ENCODE measurements around the gene SFXN2. TPM values are rescaled to one million over a fixed set of nuclear protein-coding genes. Genes with fewer than 3 reads are reported as not detected.
"Not testable (repeated sequence)": the region's sequence is repeated elsewhere in the genome, so short reads cannot be mapped to it uniquely, and the experiment has no call there.

SFXN2 gene, protein sequence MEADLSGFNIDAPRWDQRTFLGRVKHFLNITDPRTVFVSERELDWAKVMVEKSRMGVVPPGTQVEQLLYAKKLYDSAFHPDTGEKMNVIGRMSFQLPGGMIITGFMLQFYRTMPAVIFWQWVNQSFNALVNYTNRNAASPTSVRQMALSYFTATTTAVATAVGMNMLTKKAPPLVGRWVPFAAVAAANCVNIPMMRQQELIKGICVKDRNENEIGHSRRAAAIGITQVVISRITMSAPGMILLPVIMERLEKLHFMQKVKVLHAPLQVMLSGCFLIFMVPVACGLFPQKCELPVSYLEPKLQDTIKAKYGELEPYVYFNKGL
- 22.1 TPM for polyA plus RNA-seq (2013, experiment 1 of 4)
- 20.1 TPM for polyA plus RNA-seq (2013, experiment 2 of 4)
- polyA plus RNA-seq (2013, experiment 3 of 4) = 9.4 TPM
- polyA plus RNA-seq (2013, experiment 4 of 4) = 11.0 TPM

- Histone ChIP-seq H3K27ac (ENCODE audit: insufficient read depth, low read depth, low read length, poor library complexity, severe bottlenecking) (peak within 1 kb of the TSS; percentile 94), H3K4me3 (ENCODE audit: insufficient read depth, low read depth, low read length) (peak within 1 kb of the TSS; percentile 76), H3K4me1 (ENCODE audit: control insufficient read depth, insufficient read depth, low read length) (peaks cover 23% of the 10 kb centered on the region), H3K36me3 (ENCODE audit: control insufficient read depth, insufficient read depth, low read length) (no peaks in the 10 kb centered on the region), H3K27me3 (ENCODE audit: control insufficient read depth, insufficient read depth, low read length, poor library complexity, severe bottlenecking) (no peaks in the 10 kb centered on the region), H3K9me3 (ENCODE audit: control insufficient read depth, low read length) (no peaks in the 10 kb centered on the region)
- 4 to 5% methylated on average over 46 of the region's 46 CpGs for WGBS, 2 experiments
Observed at GRCh38 chr10:102714621-102715455, at the start of gene SFXN2. Gene SFXN2, plus strand, starts transcription at chr10:102714636. Its CDS starts 12,001 bp downstream, at chr10:102726637.

- Histone ChIP-seq H3K4me3 (ENCODE audit: insufficient read depth, low read depth, low read length) (no peak overlapping the region), H3K27ac (ENCODE audit: insufficient read depth, low read depth, low read length, poor library complexity, severe bottlenecking) (no peak overlapping the region), H3K9me3 (ENCODE audit: control insufficient read depth, low read length) (no peaks in the 10 kb centered on the region), H3K4me1 (ENCODE audit: control insufficient read depth, insufficient read depth, low read length) (peaks cover 45% of the 10 kb centered on the region), H3K27me3 (ENCODE audit: control insufficient read depth, insufficient read depth, low read length, poor library complexity, severe bottlenecking) (no peaks in the 10 kb centered on the region), H3K36me3 (ENCODE audit: control insufficient read depth, insufficient read depth, low read length) (no peaks in the 10 kb centered on the region)
- 95 to 97% methylated on average over 9 of the region's 9 CpGs for WGBS, 2 experiments
Observed at GRCh38 chr10:102665904-102666509, 48.4 kb upstream of the SFXN2 start.

DNA sequence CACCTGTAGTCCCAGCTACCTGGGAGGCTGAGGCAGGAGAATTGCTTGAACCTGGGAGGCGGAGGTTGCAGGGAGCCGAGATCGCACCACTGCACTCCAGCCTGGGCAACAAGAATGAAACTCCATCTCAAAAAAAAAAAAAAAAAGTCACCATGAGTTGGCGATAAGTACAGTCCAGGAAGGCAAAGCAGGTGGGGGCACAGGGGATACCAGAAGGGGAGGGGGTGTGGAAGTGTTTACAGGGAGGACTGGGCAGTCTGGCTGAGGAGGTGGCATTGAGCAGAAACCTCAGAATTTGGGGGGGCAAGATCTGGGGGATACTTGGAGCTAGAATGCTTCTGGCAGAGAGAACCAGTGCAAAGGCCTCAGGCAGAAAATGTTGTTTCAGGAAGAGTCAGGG, 47.0 kb upstream of the SFXN2 start:
- WGBS, 2 experiments = 90 to 96% methylated on average over 3 to 4 of the region's 4 CpGs
- H3K36me3 ChIP-seq (ENCODE audit: control insufficient read depth, insufficient read depth, low read length); H3K27ac ChIP-seq (ENCODE audit: insufficient read depth, low read depth, low read length, poor library complexity, severe bottlenecking); H3K4me3 ChIP-seq (ENCODE audit: insufficient read depth, low read depth, low read length); H3K9me3 ChIP-seq (ENCODE audit: control insufficient read depth, low read length); H3K27me3 ChIP-seq (ENCODE audit: control insufficient read depth, insufficient read depth, low read length, poor library complexity, severe bottlenecking): not testable (repeated sequence)
- peaks cover 39% of the 10 kb centered on the region for H3K4me1 ChIP-seq (ENCODE audit: control insufficient read depth, insufficient read depth, low read length)

DNA sequence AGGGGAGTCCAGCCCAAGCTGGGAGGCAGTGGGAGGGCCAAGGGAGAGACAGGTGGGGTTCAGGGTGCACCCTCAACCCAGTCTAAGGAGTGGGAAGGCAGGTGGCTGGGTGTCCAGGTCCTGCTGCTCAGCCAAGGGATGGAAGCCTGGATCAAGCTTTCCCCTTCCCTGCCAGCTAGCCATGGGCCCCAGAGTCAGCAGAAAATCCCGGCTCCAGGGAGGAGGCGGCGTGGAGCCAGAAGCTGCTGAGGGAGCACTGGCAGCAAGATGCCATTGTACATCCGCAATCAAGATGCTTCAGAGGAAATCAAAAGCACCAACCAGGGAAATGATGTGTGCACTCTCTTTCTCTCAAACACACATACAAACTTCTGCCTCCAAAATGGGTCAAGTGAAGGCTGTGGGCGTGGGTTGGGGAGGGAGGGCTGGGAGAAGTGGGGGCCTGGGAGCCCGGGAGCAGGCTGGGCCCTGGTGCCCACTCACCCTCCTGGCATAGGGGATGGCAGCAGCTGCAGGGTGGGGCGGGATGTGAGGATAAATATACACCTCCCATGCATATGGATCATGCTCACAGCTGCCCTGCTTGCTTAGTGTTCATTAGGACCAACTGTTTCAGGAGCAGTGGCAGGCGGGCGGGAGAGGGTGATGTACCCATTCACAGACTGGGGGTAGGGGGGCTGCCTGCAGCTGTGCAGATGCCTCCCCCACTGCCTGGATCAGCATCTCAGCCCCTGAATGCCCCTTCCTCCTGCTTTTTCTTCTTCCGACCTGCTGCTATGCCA, 45.9 kb upstream of the SFXN2 start:
- no peak overlapping the region for H3K27ac ChIP-seq (ENCODE audit: insufficient read depth, low read depth, low read length, poor library complexity, severe bottlenecking)
- H3K4me1 ChIP-seq (ENCODE audit: control insufficient read depth, insufficient read depth, low read length) = peaks cover 50% of the 10 kb centered on the region
- no peaks in the 10 kb centered on the region for H3K27me3 ChIP-seq (ENCODE audit: control insufficient read depth, insufficient read depth, low read length, poor library complexity, severe bottlenecking)
- H3K9me3 ChIP-seq (ENCODE audit: control insufficient read depth, low read length) = no peaks in the 10 kb centered on the region
- 86 to 89% methylated on average over 10 of the region's 10 CpGs for WGBS, 2 experiments
- no peak overlapping the region for H3K4me3 ChIP-seq (ENCODE audit: insufficient read depth, low read depth, low read length)
- H3K36me3 ChIP-seq (ENCODE audit: control insufficient read depth, insufficient read depth, low read length) = no peaks in the 10 kb centered on the region

GRCh38 chr10:102669206-102670064, 45.0 kb upstream of the SFXN2 start:
- Histone ChIP-seq H3K27me3 (ENCODE audit: control insufficient read depth, insufficient read depth, low read length, poor library complexity, severe bottlenecking) (no peaks in the 10 kb centered on the region), H3K4me1 (ENCODE audit: control insufficient read depth, insufficient read depth, low read length) (peaks cover 59% of the 10 kb centered on the region), H3K9me3 (ENCODE audit: control insufficient read depth, low read length) (no peaks in the 10 kb centered on the region), H3K4me3 (ENCODE audit: insufficient read depth, low read depth, low read length) (no peak overlapping the region), H3K36me3 (ENCODE audit: control insufficient read depth, insufficient read depth, low read length) (no peaks in the 10 kb centered on the region), H3K27ac (ENCODE audit: insufficient read depth, low read depth, low read length, poor library complexity, severe bottlenecking) (no peak overlapping the region)
- 81 to 84% methylated on average over 6 to 7 of the region's 7 CpGs for WGBS, 2 experiments

- no peak overlapping the region for H3K4me3 ChIP-seq (ENCODE audit: insufficient read depth, low read depth, low read length)
Observed at GRCh38 chr10:102670065-102670670, 44.3 kb upstream of the SFXN2 start.

DNA sequence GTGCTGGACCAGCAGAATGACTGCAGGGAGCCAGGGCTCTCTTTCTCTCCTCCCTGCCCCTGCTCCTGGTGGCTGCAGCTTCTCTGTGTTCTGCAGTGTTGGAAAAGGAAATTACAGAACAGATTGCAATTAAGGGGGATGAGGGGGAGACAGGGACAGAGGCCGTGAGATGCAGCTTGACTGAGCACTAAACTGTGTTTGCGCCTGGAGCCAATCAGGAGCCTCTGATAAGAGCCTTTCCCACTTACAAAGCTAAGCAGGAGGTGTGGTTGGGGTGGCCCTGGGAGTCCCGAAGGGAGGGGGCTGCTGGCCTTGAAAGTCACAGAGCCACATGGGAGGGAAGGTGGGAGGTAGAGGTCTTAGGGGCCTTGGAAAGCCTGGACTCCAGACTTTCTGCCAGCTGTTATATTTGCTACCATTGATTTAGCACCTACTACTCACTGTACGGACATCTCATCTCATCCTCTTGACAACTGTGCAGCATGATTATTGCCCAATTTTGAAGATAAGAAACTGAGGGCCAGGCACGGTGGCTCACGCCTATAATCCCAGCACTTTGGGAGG, 43.5 kb upstream of the SFXN2 start:
- Histone ChIP-seq H3K27ac (ENCODE audit: insufficient read depth, low read depth, low read length, poor library complexity, severe bottlenecking) (no peak overlapping the region), H3K4me3 (ENCODE audit: insufficient read depth, low read depth, low read length) (no peak overlapping the region), H3K9me3 (ENCODE audit: control insufficient read depth, low read length) (no peaks in the 10 kb centered on the region), H3K36me3 (ENCODE audit: control insufficient read depth, insufficient read depth, low read length) (no peaks in the 10 kb centered on the region), H3K27me3 (ENCODE audit: control insufficient read depth, insufficient read depth, low read length, poor library complexity, severe bottlenecking) (no peaks in the 10 kb centered on the region), H3K4me1 (ENCODE audit: control insufficient read depth, insufficient read depth, low read length) (peaks cover 72% of the 10 kb centered on the region)
- WGBS, 2 experiments = 70 to 72% methylated on average over 6 of the region's 6 CpGs

More at GRCh38 chr10:102670065-102670670, 44.3 kb upstream of the SFXN2 start:
- Histone ChIP-seq H3K27ac (ENCODE audit: insufficient read depth, low read depth, low read length, poor library complexity, severe bottlenecking) (no peak overlapping the region), H3K4me1 (ENCODE audit: control insufficient read depth, insufficient read depth, low read length) (peaks cover 65% of the 10 kb centered on the region), H3K9me3 (ENCODE audit: control insufficient read depth, low read length) (no peaks in the 10 kb centered on the region), H3K27me3 (ENCODE audit: control insufficient read depth, insufficient read depth, low read length, poor library complexity, severe bottlenecking) (no peaks in the 10 kb centered on the region), H3K36me3 (ENCODE audit: control insufficient read depth, insufficient read depth, low read length) (no peaks in the 10 kb centered on the region)
- WGBS, 2 experiments = 82 to 85% methylated on average over 9 of the region's 9 CpGs

DNA sequence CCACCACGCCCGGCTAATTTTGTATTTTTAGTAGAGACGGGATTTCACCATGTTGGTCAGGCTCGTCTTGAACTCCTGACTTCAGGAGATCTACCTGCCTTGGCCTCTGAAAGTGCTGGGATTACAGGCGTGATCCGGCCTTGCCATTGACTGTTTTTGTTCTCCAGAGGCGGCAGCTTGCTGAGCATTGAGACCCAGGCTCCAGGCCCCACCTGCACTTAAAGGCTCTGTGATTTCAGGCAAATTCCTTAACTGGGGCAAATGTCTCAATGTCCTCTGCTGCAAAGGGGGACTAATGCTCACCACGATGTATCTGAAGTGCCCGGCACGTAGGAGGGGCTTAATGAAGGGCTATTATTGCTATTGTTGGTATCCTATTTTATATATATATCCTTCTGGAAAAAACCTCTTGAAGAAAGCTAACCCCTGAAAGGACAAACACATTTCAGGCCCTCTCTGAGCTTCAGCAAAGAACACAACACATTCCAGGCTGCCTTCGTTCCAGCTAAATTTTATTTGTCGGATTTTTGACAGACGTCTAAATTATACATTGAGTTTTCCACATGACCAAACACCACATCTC, 41.1 kb upstream of the SFXN2 start:
- Histone ChIP-seq H3K9me3 (ENCODE audit: control insufficient read depth, low read length) (no peaks in the 10 kb centered on the region), H3K4me3 (ENCODE audit: insufficient read depth, low read depth, low read length) (no peak overlapping the region), H3K27ac (ENCODE audit: insufficient read depth, low read depth, low read length, poor library complexity, severe bottlenecking) (peak overlapping the region; percentile 93), H3K27me3 (ENCODE audit: control insufficient read depth, insufficient read depth, low read length, poor library complexity, severe bottlenecking) (no peaks in the 10 kb centered on the region), H3K36me3 (ENCODE audit: control insufficient read depth, insufficient read depth, low read length) (no peaks in the 10 kb centered on the region), H3K4me1 (ENCODE audit: control insufficient read depth, insufficient read depth, low read length) (peaks cover 80% of the 10 kb centered on the region)
- 74 to 77% methylated on average over 11 of the region's 13 CpGs for WGBS, 2 experiments

All from ectodermal cell (in vitro differentiated cells).